ENCODE data around the gene RASL11B. TPM values are rescaled to one million over a fixed set of nuclear protein-coding genes. Genes with fewer than 3 reads are reported as not detected.

The RASL11B gene
- total and polyA plus RNA-seq, 2 donors (not counting 1 experiment from before 2014, with no cell fraction given) = 0.36 to 1.2 TPM

DNA sequence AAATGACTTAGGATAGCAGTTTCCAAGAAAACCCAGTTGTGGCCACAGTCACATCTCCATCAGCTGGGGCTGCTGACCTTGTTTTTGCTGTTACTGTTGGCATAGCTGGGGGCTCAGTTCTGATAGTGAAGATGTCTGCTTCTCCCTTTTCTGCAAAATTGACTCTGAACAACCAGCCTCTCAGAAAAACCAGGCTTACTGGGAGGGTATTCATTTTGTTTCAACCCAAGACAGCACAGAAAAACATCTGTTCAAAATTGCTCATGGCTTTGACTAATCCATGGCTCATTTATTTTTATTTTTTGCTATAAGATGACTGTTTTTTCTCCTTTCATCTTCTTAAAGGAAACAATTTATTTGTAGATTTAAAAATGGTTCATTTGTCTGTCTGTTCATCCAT, 53.1 kb downstream of the RASL11B start:
- no peak overlapping the region for H3K27ac Mint-ChIP-seq
- no peak overlapping the region for H3K4me3 Mint-ChIP-seq
- H2AFZ ChIP-seq (ENCODE audit: insufficient read depth, low read depth, low read length, poor library complexity, severe bottlenecking) = no peak overlapping the region
- intact Hi-C loops (cut with micrococcal nuclease) = no loop called here
- no peak for ATAC-seq (ENCODE audit: low read depth)
- H3K4me3 ChIP-seq (ENCODE audit: control extremely low read depth in 1 of 5, extremely low read depth in 1 of 5, insufficient read depth in 1 of 5, low read depth in 2 of 5, low read length in 4 of 5) = no peak overlapping the region
- TF ChIP-seq, protein P1, sequence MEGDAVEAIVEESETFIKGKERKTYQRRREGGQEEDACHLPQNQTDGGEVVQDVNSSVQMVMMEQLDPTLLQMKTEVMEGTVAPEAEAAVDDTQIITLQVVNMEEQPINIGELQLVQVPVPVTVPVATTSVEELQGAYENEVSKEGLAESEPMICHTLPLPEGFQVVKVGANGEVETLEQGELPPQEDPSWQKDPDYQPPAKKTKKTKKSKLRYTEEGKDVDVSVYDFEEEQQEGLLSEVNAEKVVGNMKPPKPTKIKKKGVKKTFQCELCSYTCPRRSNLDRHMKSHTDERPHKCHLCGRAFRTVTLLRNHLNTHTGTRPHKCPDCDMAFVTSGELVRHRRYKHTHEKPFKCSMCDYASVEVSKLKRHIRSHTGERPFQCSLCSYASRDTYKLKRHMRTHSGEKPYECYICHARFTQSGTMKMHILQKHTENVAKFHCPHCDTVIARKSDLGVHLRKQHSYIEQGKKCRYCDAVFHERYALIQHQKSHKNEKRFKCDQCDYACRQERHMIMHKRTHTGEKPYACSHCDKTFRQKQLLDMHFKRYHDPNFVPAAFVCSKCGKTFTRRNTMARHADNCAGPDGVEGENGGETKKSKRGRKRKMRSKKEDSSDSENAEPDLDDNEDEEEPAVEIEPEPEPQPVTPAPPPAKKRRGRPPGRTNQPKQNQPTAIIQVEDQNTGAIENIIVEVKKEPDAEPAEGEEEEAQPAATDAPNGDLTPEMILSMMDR (IDR thresholded peaks at IDR 0.05) = no peak
- TF ChIP-seq EZH2 (IDR thresholded peaks at IDR 0.05; ENCODE audit: borderline replicate concordance, insufficient read depth, low read depth, low read length, poor library complexity, severe bottlenecking) = no peak
- H3K27me3 Mint-ChIP-seq = no peaks in the 10 kb centered on the region
- H3K27ac ChIP-seq (ENCODE audit: low read length in 2 of 2) = no peak overlapping the region
- H3K4me1 ChIP-seq (ENCODE audit: control insufficient read depth in 2 of 2, insufficient read depth in 2 of 2, low read length in 2 of 2) = no peaks in the 10 kb centered on the region
- ChIA-PET CTCF (no interaction called here), POLR2A (no interaction called here)
- H3K9me3 ChIP-seq (ENCODE audit: control extremely low read depth in 1 of 3, control insufficient read depth in 2 of 3, insufficient read depth in 1 of 3, low read length in 2 of 3) = no peaks in the 10 kb centered on the region
- H3K27me3 ChIP-seq (replicated peaks in 1 of 4; ENCODE audit: control extremely low read depth in 1 of 4, control insufficient read depth in 3 of 4, insufficient read depth in 4 of 4, low read length in 3 of 4) = no peaks in the 10 kb centered on the region
- H3K36me3 ChIP-seq (replicated peaks in 1 of 2; ENCODE audit: control extremely low read depth in 1 of 2, control insufficient read depth in 1 of 2, extremely low read depth in 1 of 2, insufficient read depth in 2 of 2, low read length in 1 of 2) = no peaks in the 10 kb centered on the region
- no peak overlapping the region for H3K9ac ChIP-seq (ENCODE audit: low read length)
- no peak for DNase-seq
- H4K20me1 ChIP-seq (ENCODE audit: control insufficient read depth, insufficient read depth, low read length, poor library complexity, severe bottlenecking) = no peaks in the 10 kb centered on the region
- no peaks in the 10 kb centered on the region for H3K4me1 Mint-ChIP-seq
- no peaks in the 10 kb centered on the region for H3K79me2 ChIP-seq (ENCODE audit: control insufficient read depth, insufficient read depth, low read length)
- H3K9me3 Mint-ChIP-seq (ENCODE audit: insufficient read depth) = no peaks in the 10 kb centered on the region
- H3K4me2 ChIP-seq (replicated peaks; ENCODE audit: low read depth, low read length, poor library complexity, severe bottlenecking) = no peak overlapping the region

DNA sequence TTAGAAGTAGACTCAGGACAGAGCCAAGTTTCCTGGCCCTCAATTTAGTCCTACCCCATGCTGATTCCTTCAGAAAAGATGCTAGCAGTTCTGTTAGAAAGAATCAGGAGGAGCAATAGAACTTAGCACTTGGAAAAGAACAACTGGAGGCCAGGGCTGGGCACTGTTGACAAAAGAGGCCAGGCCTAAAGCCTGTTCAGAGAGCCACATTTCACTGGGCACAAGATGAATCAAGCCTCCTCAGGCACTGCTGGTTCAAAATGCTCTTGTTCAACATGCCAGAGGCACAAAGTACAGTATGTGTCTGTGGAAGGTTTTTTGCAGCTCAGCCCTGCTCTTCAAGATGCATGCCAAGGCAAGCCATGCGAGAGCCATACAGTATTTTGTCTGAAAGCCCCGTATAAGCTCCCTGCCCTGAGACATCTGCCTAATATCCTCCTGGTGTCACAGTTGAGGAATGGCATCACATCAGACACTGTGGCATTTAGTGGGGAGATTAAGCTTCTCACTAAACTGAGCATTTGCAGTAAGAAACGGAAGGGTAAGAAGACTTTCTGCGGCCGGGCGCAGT, 53.7 kb downstream of the RASL11B start:
- TF ChIP-seq, protein P1 (IDR thresholded peaks at IDR 0.05) = no peak
- no peak for TF ChIP-seq EZH2 (IDR thresholded peaks at IDR 0.05; ENCODE audit: borderline replicate concordance, insufficient read depth, low read depth, low read length, poor library complexity, severe bottlenecking)
- no peaks in the 10 kb centered on the region for H3K4me1 ChIP-seq (ENCODE audit: control insufficient read depth in 2 of 2, insufficient read depth in 2 of 2, low read length in 2 of 2)
- no peak overlapping the region for H3K9ac ChIP-seq (ENCODE audit: low read length)
- H3K4me3 ChIP-seq (ENCODE audit: control extremely low read depth in 1 of 5, extremely low read depth in 1 of 5, insufficient read depth in 1 of 5, low read depth in 2 of 5, low read length in 4 of 5) = no peak overlapping the region
- H3K4me3 Mint-ChIP-seq = no peak overlapping the region
- POLR2A ChIA-PET = no interaction called here
- intact Hi-C loops (cut with micrococcal nuclease) = no loop called here
- H3K4me2 ChIP-seq (replicated peaks; ENCODE audit: low read depth, low read length, poor library complexity, severe bottlenecking) = no peak overlapping the region
- H3K36me3 ChIP-seq (replicated peaks in 1 of 2; ENCODE audit: control extremely low read depth in 1 of 2, control insufficient read depth in 1 of 2, extremely low read depth in 1 of 2, insufficient read depth in 2 of 2, low read length in 1 of 2) = no peaks in the 10 kb centered on the region
- H3K27ac Mint-ChIP-seq = no peak overlapping the region
- 98% methylated on average over 6 of the region's 6 CpGs for WGBS (ENCODE audit: insufficient coverage)
- H3K9me3 ChIP-seq (ENCODE audit: control extremely low read depth in 1 of 3, control insufficient read depth in 2 of 3, insufficient read depth in 1 of 3, low read length in 2 of 3) = no peaks in the 10 kb centered on the region
- H3K9me3 Mint-ChIP-seq (ENCODE audit: insufficient read depth) = no peaks in the 10 kb centered on the region
- no peaks in the 10 kb centered on the region for H4K20me1 ChIP-seq (ENCODE audit: control insufficient read depth, insufficient read depth, low read length, poor library complexity, severe bottlenecking)
- H3K27me3 ChIP-seq (replicated peaks in 1 of 4; ENCODE audit: control extremely low read depth in 1 of 4, control insufficient read depth in 3 of 4, insufficient read depth in 4 of 4, low read length in 3 of 4) = no peaks in the 10 kb centered on the region
- CTCF ChIA-PET = no interaction called here
- ATAC-seq (ENCODE audit: low read depth) (no peak), DNase-seq (no peak)
- no peak overlapping the region for H2AFZ ChIP-seq (ENCODE audit: insufficient read depth, low read depth, low read length, poor library complexity, severe bottlenecking)
- H3K79me2 ChIP-seq (ENCODE audit: control insufficient read depth, insufficient read depth, low read length) = no peaks in the 10 kb centered on the region
- H3K4me1 Mint-ChIP-seq = no peaks in the 10 kb centered on the region
- H3K27me3 Mint-ChIP-seq = no peaks in the 10 kb centered on the region
- H3K27ac ChIP-seq (ENCODE audit: low read length in 2 of 2) = no peak overlapping the region

Other genes with a start within 250 kb of the RASL11B start
- 10.0 and 11.8 TPM in 2 replicates for gene USP46, start 203.0 kb upstream of the RASL11B start, total RNA-seq
- gene USP46, start 203.0 kb upstream of the RASL11B start, polyA plus RNA-seq = 1.8 and 2.0 TPM in 2 replicates
- gene ERVMER34-1, start 110.9 kb upstream of the RASL11B start, total RNA-seq = not detected in 2 replicates
- gene ERVMER34-1, start 110.9 kb upstream of the RASL11B start, polyA plus RNA-seq = not detected in 2 replicates